ENCODE data around the gene COL11A2. TPM values are rescaled to one million over a fixed set of nuclear protein-coding genes. Genes with fewer than 3 reads are reported as not detected.

COL11A2 gene
- total and polyA plus RNA-seq, 7 donors: 0.16 to 1.4 (median 0.50) TPM; not detected in 3

DNA sequence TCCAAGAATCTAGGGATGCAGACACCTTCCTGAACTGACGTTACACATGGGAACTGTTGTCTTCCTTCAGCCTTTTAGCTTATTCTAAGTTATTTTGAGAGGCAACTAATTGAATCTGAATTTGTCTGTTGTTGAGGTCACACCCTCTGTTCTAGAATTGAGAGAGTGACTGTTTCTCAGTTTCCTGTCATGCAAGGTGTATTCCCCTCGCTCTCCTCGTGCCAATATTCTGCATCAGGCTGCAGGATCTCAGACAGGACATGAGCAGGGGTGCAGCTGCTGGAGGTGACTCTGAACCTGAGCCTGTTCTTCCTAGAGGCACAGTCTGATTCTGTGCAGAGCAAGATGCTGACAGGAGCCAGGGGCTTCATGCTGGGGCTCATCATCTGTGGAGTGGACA is 63.9 kb downstream of the COL11A2 start:
- DNase-seq: no peak
- Histone ChIP-seq H3K36me3 (no peaks in the 10 kb centered on the region), H3K4me1 (no peaks in the 10 kb centered on the region), H3K4me3 (no peak overlapping the region), H3K27me3 (no peaks in the 10 kb centered on the region), H3K27ac (no peak overlapping the region), H3K9me3 (peaks cover 0 to 7% (median 3%) of the 10 kb centered on the region in 4 donors)
- 67 to 86% methylated on average over 3 of the region's 3 CpGs for WGBS, 2 donors
- intact Hi-C loops (cut with DNase I): no loop called here
- no peak for TF ChIP-seq EP300 (IDR thresholded peaks at IDR 0.05)
- TF ChIP-seq POLR2AphosphoS5 (IDR thresholded peaks at IDR 0.05): no peak
- TF ChIP-seq, protein P1, sequence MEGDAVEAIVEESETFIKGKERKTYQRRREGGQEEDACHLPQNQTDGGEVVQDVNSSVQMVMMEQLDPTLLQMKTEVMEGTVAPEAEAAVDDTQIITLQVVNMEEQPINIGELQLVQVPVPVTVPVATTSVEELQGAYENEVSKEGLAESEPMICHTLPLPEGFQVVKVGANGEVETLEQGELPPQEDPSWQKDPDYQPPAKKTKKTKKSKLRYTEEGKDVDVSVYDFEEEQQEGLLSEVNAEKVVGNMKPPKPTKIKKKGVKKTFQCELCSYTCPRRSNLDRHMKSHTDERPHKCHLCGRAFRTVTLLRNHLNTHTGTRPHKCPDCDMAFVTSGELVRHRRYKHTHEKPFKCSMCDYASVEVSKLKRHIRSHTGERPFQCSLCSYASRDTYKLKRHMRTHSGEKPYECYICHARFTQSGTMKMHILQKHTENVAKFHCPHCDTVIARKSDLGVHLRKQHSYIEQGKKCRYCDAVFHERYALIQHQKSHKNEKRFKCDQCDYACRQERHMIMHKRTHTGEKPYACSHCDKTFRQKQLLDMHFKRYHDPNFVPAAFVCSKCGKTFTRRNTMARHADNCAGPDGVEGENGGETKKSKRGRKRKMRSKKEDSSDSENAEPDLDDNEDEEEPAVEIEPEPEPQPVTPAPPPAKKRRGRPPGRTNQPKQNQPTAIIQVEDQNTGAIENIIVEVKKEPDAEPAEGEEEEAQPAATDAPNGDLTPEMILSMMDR (IDR thresholded peaks at IDR 0.05): no peak
- no peak for TF ChIP-seq POLR2A (IDR thresholded peaks at IDR 0.05)

GRCh38 chr6:33126101-33126714 is 66.1 kb downstream of the COL11A2 start:
- intact Hi-C loops (cut with DNase I): no loop called here

DNA sequence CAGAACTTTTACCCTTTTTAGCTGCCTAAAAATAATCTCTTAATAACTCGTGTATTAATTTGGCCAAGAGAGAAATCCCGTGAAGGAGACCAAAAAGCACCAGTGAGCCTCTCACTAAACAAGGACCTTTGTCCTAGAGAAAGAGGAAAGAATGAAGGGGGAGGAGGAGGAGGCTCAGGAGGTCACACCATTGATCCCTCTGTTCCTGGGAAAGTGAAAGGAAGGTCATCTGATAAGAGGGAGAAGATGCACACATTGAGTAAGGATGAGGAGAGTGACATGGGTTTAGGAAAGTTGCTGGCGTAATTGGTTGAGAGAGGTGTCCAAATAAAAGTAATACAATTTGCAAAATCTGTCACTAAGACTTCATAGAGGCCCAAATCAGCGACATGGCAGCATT is 67.3 kb downstream of the COL11A2 start:
- intact Hi-C loops (cut with DNase I): no loop called here

More at GRCh38 chr6:33126101-33126714, 66.1 kb downstream of the COL11A2 start:
- WGBS, 2 donors: 52 to 69% methylated on average over 5 of the region's 5 CpGs
- Histone ChIP-seq H3K4me3 (no peak overlapping the region), H3K9me3 (peaks cover 0 to 7% (median 3%) of the 10 kb centered on the region in 4 donors), H3K27me3 (no peaks in the 10 kb centered on the region), H3K27ac (no peak overlapping the region), H3K4me1 (no peaks in the 10 kb centered on the region), H3K36me3 (no peaks in the 10 kb centered on the region)
- peak; percentile 71 for DNase-seq
- no peak for TF ChIP-seq POLR2A (IDR thresholded peaks at IDR 0.05)
- TF ChIP-seq, protein P1 (IDR thresholded peaks at IDR 0.05): peak in 3 of 4 experiments; percentile 30 to 55 (median 32)

DNA sequence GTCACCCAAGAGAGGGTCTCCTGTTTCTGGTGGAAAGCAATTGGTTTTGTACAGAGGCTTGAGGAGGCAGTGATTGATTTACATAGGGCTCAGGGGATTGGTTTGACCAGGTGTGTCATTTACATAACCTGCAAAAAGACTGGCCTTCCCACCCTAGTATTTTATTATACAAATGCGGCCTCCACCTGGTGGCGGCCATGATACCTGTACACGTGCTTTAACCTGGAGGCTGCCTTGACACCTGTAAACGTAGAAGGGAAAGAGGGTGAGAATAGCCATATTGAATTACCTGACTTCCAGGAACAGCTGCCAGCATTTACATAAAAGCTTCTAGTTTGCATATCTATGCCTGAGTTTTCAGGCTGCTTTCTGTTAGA is 67.8 kb downstream of the COL11A2 start:
- H3K4me3 ChIP-seq: no peak overlapping the region
- WGBS, 2 donors: 82 to 91% methylated on average over 4 of the region's 4 CpGs
- peaks cover 0 to 7% (median 3%) of the 10 kb centered on the region in 4 donors for H3K9me3 ChIP-seq
- TF ChIP-seq EP300 (IDR thresholded peaks at IDR 0.05) (no peak), POLR2A (IDR thresholded peaks at IDR 0.05) (no peak)
- intact Hi-C loops (cut with DNase I): no loop called here
- no peak overlapping the region for H3K27ac ChIP-seq
- H3K4me1 ChIP-seq: no peaks in the 10 kb centered on the region
- DNase-seq: no peak
- no peaks in the 10 kb centered on the region for H3K27me3 ChIP-seq
- H3K36me3 ChIP-seq: no peaks in the 10 kb centered on the region

More for the DNA sequence above, 67.3 kb downstream of the COL11A2 start:
- Histone ChIP-seq H3K4me1 (no peaks in the 10 kb centered on the region), H3K4me3 (no peak overlapping the region), H3K9me3 (peaks cover 0 to 7% (median 3%) of the 10 kb centered on the region in 4 donors), H3K36me3 (no peaks in the 10 kb centered on the region), H3K27me3 (no peaks in the 10 kb centered on the region), H3K27ac (no peak overlapping the region)
- no peak for TF ChIP-seq POLR2A (IDR thresholded peaks at IDR 0.05)
- no peak for TF ChIP-seq POLR2AphosphoS5 (IDR thresholded peaks at IDR 0.05)
- no peak for TF ChIP-seq EP300 (IDR thresholded peaks at IDR 0.05)
- TF ChIP-seq, protein P1 (IDR thresholded peaks at IDR 0.05): no peak
- no peak for DNase-seq
- 80 to 87% methylated on average over 4 of the region's 4 CpGs for WGBS, 2 donors

GRCh38 chr6:33123732-33124524 is 68.3 kb downstream of the COL11A2 start:
- WGBS, 2 donors: 88 to 91% methylated on average over 20 of the region's 20 CpGs
- DNase-seq: no peak
- Histone ChIP-seq H3K4me3 (no peak overlapping the region), H3K9me3 (peaks cover 0 to 7% (median 3%) of the 10 kb centered on the region in 4 donors), H3K27me3 (no peaks in the 10 kb centered on the region), H3K4me1 (no peaks in the 10 kb centered on the region), H3K27ac (no peak overlapping the region), H3K36me3 (no peaks in the 10 kb centered on the region)
- intact Hi-C loops (cut with DNase I): no loop called here
- TF ChIP-seq EP300 (IDR thresholded peaks at IDR 0.05) (no peak), POLR2A (IDR thresholded peaks at IDR 0.05) (no peak), POLR2AphosphoS5 (IDR thresholded peaks at IDR 0.05) (no peak)
- TF ChIP-seq, protein P1 (IDR thresholded peaks at IDR 0.05): peak in 2 of 4 experiments; percentile 26 to 40
